Raji (cell line): Measurements from ENCODE around the gene LRRN4CL.

Experiments used
- POLR2A ChIP-seq: IDR thresholded peaks from 2 replicates; pipeline ENCODE4 v1.6.1; 2011; ENCODE audit warnings: low read depth, low read length, control low read depth; ENCODE audit not compliant: insufficient read depth

The LRRN4CL gene

DNA sequence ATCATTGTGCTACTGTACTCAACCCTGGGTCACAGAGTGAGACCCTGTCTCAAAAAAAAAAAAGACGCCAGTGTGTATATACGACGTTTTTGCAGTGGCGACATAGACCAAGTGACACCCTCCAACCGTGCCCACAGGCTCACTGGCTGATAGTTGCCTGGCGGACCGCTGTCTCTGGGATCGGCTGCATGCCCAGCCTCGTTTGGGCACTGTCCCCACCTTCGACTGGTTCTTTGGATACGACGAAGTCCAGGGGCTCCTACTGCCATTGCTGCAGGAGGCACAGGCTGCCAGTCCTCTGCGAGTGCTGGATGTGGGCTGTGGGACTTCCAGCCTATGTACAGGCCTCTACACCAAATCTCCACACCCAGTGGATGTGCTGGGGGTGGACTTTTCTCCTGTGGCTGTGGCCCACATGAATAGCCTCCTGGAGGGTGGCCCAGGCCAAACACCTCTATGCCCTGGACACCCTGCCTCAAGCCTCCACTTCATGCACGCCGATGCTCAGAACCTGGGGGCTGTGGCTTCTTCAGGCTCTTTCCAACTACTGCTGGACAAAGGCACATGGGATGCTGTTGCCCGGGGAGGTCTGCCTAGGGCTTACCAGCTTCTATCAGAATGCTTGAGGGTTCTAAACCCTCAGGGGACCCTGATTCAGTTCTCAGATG is 22.9 kb downstream of the LRRN4CL start:
- TF ChIP-seq POLR2A = peak; percentile 69

DNA sequence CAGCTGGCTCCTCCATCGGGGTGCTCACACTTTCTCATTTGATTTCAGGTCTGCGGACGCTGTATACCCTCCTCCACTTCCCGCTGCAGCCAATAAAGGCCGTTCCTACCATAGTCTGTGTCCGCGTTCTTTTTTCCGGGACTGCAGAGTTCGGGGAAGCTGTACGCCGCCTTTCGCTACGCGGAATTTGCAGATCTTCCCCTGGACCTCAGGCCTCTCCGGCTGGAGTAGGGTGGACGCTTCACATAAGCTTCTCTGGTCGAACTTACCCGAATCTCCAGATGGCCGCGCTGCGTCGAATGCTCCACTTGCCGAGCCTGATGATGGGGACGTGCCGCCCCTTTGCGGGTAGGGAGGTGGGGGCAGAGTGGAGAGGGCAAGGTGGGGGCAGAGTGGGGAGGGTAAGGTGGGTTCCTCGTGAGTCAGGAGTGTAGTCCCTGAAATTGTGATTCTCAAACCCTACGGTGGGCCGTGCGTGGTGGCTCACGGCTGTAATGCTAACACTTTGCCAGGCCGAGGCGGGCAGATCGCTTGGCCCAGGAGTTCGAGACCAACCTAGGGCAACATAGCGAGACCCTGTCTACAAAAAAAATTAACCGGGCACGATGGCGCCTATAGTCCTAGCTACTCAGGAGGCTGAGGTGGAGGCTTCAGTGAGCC is 23.6 kb downstream of the LRRN4CL start:
- TF ChIP-seq POLR2A = no peak; the same call in 1 of the 2 replicates

DNA sequence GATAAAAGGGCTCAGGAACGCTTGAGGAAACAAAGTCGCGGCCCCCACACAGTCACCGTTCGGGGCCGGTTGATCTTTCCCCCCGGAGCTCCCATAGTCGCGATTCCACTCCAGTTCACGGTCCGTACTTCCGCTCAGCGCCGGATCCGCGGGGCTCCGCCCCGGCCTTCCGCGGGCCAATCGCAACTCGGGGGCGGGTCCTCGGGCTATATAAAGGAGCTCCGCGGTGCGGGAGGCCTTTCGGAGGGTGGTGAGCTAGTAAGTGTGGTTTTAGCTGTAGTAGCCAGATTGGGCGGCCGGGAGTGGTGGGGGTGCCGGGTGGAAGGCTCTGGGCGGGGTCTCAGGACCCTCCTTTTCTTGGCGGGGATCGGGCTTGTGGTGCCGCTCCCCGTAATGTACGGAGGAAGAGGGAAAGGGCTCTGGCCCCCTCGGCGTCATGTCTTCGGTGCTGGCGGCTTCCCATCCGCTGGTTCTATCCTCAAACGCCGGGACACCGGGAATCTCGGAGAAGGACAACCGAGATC is 24.2 kb downstream of the LRRN4CL start, which contains the start of the genes C11orf98 and CSKMT:
C11orf98 (minus strand) TSS at position 136 of the 524 bp plus-strand sequence; CDS start at position 95, 41 bp downstream.
CSKMT (plus strand) TSS at position 238 of the 524 bp plus-strand sequence. CDS start 568 bp downstream, outside the sequence.
- TF ChIP-seq POLR2A = peak; percentile 93

DNA sequence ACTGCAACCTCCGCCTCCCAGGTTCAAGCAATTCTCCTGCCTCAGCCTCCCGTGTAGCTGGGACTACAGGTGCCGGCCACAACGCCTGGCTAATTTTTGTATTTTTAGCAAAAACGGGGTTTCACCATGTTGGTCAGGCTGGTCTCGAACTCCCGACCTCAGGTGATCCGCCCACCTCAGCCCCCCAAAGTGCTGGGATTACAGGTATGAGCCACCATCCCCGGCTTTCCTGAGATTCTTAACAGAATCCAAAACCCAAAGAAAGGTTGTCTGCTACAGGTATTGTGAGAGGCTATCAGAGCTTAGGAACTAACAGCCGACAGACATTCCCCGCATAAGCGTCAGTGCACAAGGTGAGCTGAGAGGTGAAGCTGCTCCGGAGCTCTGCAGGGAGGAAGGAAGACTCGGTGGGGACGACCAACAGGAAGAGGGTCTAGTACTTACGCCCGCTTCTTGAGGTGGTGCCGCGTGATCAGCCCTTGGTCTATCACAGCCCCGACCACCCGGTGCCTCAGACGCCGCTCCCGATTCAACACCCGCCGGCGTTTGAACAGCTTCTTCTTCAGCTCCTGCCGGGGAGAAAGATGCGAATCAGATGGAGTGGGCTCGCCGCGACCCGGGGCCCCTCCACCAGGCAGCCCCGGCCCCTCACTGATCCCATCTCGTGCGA is 24.8 kb downstream of the LRRN4CL start:
- no peak for TF ChIP-seq POLR2A

GRCh38 chr11:62656796-62657429 is 32.4 kb downstream of the LRRN4CL start:
- TF ChIP-seq POLR2A = no peak

GRCh38 chr11:62654297-62654696 is 35.0 kb downstream of the LRRN4CL start:
- TF ChIP-seq POLR2A = no peak

- no peak for TF ChIP-seq POLR2A
Observed at GRCh38 chr11:62652161-62653006, 36.9 kb downstream of the LRRN4CL start.

GRCh38 chr11:62649486-62649885 is 39.8 kb downstream of the LRRN4CL start:
- no peak for TF ChIP-seq POLR2A

- TF ChIP-seq POLR2A = no peak
Observed at GRCh38 chr11:62648967-62649364, 40.4 kb downstream of the LRRN4CL start.

- no peak for TF ChIP-seq POLR2A
Observed at GRCh38 chr11:62648185-62648966, 41.0 kb downstream of the LRRN4CL start.

DNA sequence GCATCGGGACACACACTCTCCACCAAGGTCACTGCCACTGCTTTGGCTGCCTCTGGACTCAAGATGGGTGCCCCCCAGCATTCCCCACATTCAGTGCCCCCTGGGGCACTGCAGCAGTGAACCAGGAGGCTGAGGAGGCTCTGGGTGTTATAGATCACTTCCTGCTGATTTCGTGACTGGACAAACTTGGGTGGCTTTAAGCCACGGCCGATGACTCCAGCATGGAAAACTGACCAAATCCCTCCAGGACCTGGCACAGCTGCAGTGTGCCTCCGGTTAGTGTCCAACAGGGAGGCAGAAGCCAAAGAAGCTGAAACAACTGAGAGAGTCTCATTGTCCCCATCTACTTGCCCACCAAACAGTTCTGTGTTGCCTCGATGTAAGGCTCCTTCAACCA is 41.7 kb downstream of the LRRN4CL start:
- no peak for TF ChIP-seq POLR2A

DNA sequence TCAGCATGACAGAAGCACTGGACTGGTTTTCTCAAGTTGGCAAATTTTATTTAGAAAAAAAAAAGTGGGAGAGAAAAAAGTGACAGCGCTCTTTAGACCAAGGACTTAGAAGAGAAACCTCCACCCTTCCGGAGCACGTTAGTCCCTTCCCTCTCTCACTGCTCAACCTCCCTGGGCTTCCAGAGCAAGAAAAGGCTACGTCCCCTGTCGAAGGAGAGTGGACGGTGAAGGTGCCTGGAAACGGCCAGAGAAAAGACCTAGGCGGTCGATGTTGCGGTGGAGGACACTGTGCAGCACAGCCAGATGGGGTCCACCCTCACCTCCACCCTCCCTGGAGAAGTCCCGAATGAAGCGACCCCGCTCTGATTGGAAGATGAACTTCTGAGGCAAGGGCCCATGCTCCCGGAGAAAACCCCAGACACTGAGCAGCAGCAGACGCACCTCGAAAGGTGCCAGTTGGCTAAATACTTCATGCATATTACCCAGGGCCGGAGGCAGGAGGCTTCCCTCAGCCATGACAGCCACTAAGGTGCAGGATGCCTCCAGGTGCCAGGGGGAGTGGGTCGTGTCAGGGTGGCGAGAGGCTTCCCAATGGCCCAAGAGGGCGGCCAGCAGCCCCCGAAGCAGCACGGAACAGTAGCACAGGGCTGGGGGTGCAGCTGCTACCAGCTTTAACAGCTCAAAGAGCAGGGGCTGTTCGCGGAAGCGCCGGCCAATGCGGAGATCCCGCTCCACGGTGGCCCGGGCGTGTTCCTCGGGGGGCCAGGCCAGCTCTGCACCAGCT is 42.3 kb downstream of the LRRN4CL start:
- no peak for TF ChIP-seq POLR2A

DNA sequence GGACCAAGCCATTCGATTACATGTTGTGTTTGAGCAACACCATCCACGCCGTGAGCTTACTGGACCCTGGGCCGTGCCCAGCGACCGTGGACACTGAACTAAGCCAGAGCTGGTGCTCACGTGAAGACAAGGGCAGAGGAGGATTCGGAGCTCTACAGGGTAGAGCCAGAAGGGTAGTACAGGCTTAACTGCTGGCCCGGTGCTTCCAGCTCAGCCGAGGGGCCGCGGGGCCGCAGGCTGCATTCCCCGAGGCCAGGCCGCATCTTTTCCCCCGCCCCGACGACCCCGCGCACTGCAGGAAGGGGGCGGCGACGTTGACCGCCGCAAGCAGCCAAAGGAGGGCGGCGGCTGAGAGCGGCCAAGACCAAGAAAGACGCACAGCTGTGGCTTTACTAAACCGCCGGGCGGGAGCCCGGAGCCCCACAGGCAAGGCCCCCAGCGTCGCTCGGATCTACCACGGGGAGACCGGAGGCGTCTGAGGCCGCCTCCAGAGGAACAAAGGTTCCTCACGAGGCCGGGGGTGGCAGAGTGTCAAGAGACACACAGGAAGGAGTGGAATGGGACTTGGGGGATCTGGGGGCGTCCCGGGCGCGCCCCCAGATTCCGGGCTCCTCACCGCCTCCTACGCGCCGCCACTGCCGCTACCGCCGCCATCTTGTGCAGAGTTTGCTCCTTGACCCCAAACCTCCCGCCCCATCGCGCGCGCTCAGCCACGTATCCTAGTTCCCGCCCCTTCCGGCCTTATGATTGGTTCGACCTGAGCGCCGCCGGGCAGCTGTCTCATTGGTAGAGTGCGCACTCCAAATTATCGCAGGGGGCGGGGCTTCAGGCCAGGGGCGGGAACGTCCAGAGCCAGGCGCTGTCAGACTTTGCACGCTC is 43.1 kb downstream of the LRRN4CL start, which contains the start of gene GANAB:
GANAB (minus strand) TSS at position 668 of the 879 bp plus-strand sequence; CDS start at position 654, 14 bp downstream.
- peak; percentile 85 for TF ChIP-seq POLR2A
